NCI-H187 (cell line): ENCODE measurements around the gene SHCBP1.
"Not testable (repeated sequence)": the region's sequence is repeated elsewhere in the genome, so short reads cannot be mapped to it uniquely, and the experiment has no call there.

ENCODE experiments used
- DNase-seq, 2 experiments: peaks; one replicate each; lab custom pipeline; 2025; lab: John Stamatoyannopoulos, UW

The SHCBP1 gene

GRCh38 chr16:46614006-46614405, 7.2 kb downstream of the SHCBP1 start:
- no peak for DNase-seq

- DNase-seq, result no peak
Measured at GRCh38 chr16:46613352-46613751, 7.8 kb downstream of the SHCBP1 start.

GRCh38 chr16:46612121-46612520, 9.1 kb downstream of the SHCBP1 start:
- DNase-seq, result no peak

GRCh38 chr16:46607529-46607928, 13.7 kb downstream of the SHCBP1 start:
- DNase-seq, result no peak

GRCh38 chr16:46606231-46606630, 14.9 kb downstream of the SHCBP1 start:
- no peak for DNase-seq

- DNase-seq, result no peak
Measured at GRCh38 chr16:46591257-46591656, 29.9 kb downstream of the SHCBP1 start.

GRCh38 chr16:46586011-46586577, 35.1 kb downstream of the SHCBP1 start:
- DNase-seq, result no peak

GRCh38 chr16:46583036-46583435, 38.1 kb downstream of the SHCBP1 start:
- DNase-seq, result no peak

GRCh38 chr16:46582313-46582712, 38.9 kb downstream of the SHCBP1 start:
- no peak for DNase-seq

GRCh38 chr16:46577988-46578579, 43.1 kb downstream of the SHCBP1 start:
- no peak for DNase-seq

GRCh38 chr16:46573834-46574159, 47.4 kb downstream of the SHCBP1 start:
- no peak for DNase-seq

- DNase-seq, result no peak
Measured at GRCh38 chr16:46573008-46573833, 48.0 kb downstream of the SHCBP1 start.

- no peak for DNase-seq
Measured at GRCh38 chr16:46569231-46569735, 51.9 kb downstream of the SHCBP1 start.

GRCh38 chr16:46568472-46569230, 52.5 kb downstream of the SHCBP1 start:
- DNase-seq, result no peak

GRCh38 chr16:46562979-46563378, 58.2 kb downstream of the SHCBP1 start:
- no peak for DNase-seq

GRCh38 chr16:46558018-46558417, 63.2 kb downstream of the SHCBP1 start:
- DNase-seq, result no peak

GRCh38 chr16:46555951-46556350, 65.2 kb downstream of the SHCBP1 start:
- no peak for DNase-seq

GRCh38 chr16:46554435-46554834, 66.7 kb downstream of the SHCBP1 start:
- not testable (repeated sequence) for DNase-seq

GRCh38 chr16:46549477-46549876, 71.7 kb downstream of the SHCBP1 start:
- no peak for DNase-seq
